Uterus (tissue), 2 donors: ENCODE data around the gene PRUNE2.

Experiments used
- CTCF ChIP-seq, 4 experiments: fragments of 200-600 bp in 2 of 4; fragments of 450-650 bp in 2 of 4; sonication (generic) in 2 of 4; IDR thresholded peaks; one replicate each; pipeline ENCODE4 v1.5.1; 2016 to 2019; ENCODE audit warnings: antibody characterized with exemption in 4 of 4, mild to moderate bottlenecking in 2 of 4, moderate library complexity in 1 of 4
- POLR2A ChIP-seq, 2 donors: fragments of 450-650 bp; IDR thresholded peaks; one replicate each; pipeline ENCODE4 v1.6.1; 2016; ENCODE audit warnings: antibody characterized with exemption in 2 of 2, mild to moderate bottlenecking in 1 of 2, moderate library complexity in 1 of 2

GRCh38 chr9:76898786-76899185, 7.1 kb downstream of the PRUNE2 start:
- TF ChIP-seq POLR2A (IDR thresholded peaks at IDR 0.05) (no peak), CTCF (IDR thresholded peaks at IDR 0.05) (no peak)
